HG03108 (cell line): ENCODE data around the gene CKS1B.

Experiments
- ATAC-seq: cut with Tn5 transposase; IDR thresholded peaks from one replicate; pipeline ENCODE4 v1.9.1; 2021; ENCODE audit warnings: moderate library complexity; ENCODE audit not compliant: unreplicated experiment

The CKS1B gene

DNA sequence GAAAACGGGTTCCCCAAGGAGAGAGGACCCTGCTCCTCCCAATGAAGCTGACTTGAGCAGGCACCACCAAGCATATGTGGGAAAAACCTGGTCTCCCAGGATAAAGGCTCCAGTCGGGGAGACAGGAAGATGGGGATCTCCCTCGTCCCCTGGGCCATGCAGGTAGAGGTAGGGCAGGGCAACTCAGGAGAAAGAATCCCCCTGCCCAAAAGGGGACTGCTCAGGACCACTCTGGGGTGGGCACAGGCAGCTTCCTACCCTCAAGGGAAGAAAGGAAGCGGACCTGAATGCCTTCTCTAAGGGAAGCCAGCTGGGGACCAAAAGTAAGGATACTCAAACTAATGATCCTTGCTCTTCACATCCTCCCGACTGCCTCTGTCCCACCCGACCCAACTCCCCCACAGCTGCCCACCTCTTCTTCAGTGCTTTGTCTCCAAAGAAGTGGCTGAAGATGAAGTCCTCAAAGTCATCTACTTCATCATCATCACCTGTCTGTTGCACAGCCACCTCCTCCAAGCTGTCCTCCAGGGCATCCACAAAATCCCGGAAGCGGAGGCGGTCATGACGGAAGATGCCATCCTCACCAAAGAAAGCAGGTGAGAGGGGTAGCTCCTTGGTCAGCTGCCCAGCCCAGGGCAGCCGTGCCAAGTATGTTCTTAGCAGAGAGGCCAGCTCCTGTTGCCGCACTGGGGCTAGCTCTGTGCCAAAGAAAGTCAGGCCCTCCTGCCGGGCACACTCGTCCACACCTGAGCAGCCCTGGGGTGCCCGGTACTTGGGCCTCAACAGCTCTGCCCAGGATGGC lies 29.1 kb upstream of the CKS1B start:
- ATAC-seq = no peak

DNA sequence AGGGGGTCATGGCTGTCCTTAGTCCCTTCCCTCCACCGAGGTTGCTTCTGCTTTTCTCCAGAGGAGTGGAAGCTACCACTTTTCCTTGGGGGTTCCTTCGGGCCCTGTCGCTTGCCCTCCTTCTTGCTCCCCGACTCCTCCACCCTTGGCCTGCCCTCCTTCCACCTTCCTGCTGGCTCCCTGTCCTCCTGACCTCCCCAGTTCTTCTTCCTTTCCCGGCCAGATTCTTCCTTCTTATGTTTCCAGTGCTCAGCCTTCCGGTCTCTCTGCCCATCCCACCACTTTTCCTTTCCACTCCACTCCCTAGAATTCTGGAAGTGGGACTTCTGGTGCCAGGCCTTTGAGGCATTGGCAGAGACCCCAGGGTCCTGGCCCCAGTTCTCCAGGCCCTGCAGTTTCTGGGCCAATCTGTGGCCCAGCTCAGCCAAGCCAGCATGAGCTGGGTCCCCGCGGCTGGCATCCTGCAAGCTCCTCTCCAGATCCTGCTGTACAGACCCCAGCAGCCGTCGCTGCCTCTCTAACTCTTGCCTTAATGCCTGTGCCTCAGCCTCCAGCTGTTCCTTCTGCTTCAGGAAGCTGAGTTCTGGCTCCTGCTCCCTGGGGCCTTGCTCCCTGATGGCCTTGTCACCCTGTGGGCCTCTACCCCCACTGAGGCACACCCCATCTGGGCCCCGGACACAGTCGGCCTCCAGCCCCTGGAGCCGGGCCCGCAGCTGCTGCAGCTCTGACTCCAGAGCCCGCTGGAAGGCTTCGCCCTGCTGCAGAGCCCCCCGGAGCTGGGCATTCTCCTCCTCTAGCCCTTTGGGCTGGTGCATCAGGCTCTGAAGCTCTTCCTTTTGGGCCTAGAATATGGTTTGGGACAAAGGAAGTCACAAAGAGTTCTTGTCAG lies 28.3 kb upstream of the CKS1B start:
- no peak for ATAC-seq

DNA sequence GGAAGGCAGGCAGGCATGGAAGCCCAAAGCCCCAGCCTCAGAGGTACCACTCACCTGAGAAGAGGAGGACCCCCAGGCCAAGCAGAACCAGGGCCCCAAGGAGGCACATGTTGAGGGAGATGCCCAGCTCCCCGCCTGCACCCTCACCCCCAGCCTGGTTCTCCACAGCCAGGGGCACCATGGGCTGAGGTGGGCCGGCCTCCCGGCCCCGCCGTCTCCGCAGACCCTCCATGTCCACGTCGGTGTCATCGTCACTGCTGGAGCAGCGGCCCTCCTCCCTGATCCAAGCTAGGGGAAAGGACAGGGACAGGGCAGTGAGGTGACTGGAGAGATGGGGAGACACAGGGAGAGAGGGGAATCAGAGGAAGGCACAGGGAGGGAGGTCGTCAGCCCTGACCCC lies 26.4 kb upstream of the CKS1B start:
- ATAC-seq = no peak

DNA sequence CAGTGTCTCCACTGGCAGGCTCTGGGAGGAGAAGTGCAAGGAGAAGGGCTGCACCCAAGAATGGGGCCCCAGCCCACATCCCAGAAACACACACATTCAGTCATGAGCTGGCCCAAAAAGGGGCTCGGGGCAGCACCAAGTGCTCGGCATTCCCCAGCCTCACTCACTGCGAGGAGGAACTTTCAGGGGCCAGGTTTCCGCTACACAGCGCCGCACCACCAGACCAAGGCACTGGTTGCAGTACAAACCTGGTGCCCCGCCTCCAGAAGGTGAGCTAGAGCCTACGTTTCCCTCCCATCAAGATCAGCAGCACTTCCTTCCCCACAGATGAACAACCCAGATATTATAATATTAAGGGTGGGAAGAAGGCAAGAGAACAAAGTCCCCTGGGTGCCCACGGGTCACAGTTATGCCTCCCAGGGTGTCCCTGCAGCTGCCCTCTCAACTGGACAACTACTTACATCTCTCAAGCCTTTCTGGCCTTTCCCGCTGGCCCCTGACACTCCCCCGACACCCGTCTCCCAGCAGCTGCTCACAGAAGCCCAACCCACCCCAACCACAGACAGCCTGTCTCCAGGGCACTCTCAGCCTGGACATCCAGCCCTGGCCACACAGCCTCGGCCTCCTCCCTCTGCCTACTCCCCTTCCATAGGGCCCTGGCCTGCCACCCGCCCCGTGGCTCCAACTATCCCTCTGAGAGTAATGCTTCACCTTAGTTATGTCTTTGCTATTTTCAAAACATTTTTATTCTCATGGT lies 22.4 kb upstream of the CKS1B start:
- no peak for ATAC-seq

DNA sequence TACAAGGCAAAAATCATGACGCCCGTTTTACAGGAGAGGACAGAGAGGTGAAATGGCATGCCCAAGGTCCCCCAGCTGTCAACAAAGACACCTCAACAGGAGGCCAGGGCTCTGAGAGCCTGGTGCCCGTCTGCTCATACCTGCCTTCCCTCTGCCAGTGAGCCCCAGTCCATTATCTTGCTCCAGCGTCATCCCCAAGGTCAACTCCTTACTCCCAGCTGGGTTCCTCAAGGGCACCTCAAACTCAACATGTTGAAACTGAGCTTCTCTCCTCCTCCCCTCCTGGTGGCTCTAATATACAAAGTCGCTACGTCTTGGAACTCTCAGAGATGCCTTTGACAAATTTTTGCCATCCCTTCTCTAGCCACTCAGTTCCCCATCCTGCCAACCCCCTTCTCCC lies 21.8 kb upstream of the CKS1B start:
- ATAC-seq = no peak

DNA sequence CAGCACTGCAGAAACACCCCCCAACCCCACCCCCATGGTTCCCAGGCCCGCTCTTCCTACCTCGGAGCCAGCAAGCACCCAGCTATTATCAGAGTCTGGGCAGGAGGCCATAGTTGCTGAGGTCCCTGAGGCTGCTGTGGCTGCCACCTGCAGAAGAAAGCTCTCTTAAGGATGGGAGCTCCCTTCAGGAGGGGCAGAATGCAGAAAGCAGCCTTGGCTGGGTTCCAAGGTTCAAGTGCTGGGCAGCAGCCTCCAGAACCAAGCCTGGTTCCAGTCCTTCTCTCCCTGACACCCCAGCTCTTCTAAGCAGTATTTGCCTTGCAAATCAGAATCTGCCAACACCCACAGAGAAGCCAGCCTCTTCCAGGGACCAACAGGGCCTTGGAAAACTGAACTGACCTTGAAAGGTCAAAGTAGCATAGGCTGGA lies 20.9 kb upstream of the CKS1B start:
- ATAC-seq = no peak

DNA sequence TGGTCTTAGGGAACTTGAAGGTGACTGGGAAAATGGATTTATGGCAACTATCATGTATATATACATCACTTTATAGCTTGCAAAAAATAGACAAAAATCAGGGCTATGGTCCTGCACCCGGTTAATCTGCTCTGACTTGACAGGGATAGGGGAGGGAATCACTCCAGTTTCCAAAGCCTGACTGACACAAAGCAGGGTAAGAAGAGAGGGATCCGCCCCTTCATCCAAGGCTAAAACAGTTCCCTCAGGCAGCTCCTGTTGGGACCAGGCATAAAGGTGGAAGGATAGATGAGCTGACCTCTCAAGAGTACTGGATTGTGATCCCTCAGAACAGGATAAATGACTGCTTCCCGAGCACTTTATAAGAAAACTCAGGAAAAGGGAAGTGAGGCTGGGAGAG lies 19.9 kb upstream of the CKS1B start:
- ATAC-seq = no peak

DNA sequence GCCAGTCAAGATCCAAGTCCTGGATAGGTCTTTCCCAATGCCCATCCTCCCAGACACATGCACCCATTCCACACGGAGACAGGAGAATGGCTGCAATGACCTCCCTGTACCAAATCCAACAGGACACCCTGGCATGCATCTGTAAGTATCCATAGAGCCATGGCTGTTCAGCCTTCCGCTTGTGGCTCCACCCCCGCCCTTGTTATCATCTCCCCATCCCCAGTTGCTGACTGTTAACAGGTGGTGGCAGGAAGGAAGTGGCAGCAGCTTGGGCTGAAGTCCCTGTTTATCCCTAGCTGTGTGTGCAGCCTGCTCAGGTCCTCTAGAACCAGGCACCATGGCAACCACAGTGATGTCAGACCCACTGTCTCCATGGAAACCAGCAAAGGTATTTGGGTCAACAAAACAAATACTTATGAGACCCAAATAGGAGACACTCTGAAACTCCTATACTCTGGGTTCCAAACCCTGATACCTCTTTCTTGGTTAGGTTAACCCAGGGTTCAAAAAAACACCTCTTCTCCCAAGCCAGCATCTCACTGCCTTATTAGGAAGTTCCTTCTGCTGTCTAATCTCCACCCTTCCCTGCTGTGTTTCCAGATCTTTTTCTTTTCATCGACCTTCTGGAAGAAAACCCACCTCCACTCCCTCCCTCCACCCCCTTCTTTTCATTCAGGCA lies 19.3 kb upstream of the CKS1B start:
- ATAC-seq = peak; percentile 62

DNA sequence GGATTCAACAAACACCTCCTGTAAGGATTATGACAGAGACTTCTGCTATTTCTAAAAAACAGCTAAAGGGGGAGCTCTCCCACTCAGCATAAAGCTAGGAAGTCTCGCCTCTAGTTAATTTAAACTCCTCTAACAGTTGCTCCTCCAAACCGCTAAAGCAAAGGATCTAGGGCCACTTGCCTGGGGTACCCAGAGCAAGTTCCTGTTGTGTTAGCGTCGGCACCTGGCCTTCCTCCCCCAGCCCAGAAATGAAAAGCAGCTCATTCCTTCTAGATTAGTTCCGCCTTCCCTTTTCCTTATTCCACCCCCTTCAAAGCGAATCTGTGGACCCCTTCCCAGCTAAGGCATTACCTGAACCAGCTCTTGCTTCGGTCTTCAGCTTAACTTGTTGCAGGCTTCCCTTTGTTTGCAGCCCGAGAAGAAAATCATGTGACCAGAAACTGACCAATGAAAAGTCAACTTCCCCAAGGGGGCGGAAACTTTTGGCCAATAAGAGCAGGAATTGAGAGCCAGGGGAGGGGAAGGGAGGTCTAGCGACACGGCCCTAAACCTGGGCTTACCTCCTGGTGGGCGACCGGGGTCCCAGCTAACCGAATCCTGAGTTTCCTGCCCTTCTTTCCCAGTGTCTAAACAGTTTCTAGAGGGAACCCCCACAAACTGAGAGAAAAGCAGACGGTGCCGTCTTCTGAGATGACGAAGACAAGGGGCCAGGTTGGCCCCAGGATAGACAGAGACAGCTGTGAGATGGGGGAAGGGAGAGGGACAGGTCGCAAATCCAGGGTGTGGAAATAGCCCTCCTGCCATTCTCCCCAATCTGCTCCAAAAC lies 18.6 kb upstream of the CKS1B start, which contains the start of gene PBXIP1:
Gene PBXIP1, minus strand, starts transcription at position 382 of the 826 bp plus-strand sequence. CDS start 2,378 bp downstream, outside the sequence.
- ATAC-seq = peak; percentile 2

DNA sequence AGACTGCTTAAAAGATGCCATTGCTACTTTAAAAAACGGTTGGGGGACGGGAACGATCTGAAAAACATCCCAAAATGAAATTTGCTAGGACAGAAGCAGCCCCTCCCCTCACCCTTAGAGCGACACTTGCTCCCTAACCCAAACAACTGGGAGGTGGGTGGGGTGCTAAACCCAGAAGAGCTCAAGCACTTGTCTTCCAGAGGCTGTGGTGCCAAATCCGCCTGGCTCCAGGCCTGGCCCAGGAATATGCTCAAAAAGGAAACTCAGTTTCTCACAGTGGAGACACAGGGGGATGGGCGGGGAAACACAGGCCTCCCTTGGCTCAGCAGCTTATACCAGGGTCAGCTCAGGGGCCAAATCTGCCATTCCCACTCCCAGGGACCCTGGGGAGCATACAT lies 17.9 kb upstream of the CKS1B start:
- ATAC-seq = no peak

DNA sequence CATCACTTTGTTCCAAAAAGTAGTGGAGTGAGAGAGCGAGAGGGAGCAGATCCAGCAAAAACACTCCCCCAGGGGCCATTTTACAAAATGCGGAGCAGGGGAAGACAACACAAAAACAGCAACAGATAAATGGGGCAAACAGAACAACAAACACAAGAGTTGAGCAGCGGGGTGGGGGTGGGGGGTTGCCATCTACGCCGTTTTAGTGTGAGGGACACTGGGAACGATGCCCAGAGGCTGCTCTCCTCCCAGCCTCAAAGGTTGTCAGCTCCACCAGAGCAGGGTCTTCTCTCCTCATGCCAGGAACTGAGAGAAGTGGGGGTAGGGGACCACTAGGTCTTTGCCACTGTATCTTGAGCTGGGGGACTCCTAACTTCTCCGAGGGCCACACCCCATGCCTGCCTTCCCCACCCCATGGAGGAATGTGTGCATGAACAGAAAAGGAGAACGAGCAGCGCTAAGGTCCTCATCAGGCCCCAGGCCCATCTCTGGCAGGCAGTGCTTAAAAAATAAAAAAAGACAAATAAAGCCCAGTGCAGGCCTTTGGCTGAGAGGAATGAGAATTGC lies 17.3 kb upstream of the CKS1B start:
- ATAC-seq = no peak

DNA sequence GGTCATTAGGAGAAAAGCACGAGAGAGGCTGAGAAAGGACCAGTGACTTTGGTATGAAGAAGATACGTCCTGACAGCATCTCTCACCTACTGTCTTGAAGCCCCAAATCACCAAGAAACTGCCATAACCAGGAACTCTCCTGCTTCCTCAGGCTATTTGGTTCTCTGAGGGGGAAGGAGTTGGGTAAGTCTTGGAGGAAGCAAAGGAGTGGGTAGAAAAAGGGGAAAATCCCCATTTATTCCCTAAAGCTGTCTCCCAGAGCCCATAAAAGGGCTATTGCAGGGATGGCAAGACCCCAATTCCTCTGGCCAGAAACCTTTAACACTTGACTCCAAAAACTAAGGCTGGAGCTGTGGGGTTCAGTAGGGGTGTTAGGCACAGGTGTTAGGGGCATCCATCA lies 16.4 kb upstream of the CKS1B start:
- ATAC-seq = no peak

DNA sequence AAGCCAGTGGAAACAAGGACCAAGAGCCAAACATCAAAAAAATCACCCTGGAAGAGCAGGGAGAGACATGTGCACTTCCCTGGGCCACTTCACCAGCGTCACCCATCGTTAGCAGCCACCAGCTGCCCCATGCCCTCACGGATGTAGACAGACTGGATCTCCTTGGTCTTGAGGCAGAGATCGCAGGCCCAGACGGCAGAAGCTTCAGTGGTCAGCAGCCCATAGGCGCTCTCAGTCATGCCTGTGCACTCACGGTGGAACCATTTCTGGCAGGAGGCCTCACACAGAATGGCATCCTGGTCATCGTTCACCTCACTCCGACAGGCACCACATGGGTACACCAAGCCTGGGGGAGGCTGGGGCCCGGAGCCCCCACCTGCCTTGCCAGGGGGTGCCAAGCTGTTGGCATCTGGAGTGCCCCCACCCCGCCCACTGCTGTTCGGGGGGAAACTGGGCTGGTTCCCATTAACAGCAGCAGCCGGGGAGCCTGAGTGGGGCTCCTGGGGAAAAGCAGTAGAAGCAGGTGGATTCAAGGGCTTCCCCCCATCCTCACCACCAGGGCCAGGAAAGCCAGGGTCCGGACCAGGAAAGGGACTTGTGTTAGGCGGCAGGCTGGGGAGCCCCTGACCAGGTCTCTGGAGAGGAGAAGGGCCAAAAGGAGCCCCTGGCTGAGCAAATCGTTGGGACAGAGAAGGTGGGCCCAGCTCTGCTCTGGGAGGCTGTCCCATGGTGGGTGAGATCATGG lies 15.6 kb upstream of the CKS1B start:
- no peak for ATAC-seq

DNA sequence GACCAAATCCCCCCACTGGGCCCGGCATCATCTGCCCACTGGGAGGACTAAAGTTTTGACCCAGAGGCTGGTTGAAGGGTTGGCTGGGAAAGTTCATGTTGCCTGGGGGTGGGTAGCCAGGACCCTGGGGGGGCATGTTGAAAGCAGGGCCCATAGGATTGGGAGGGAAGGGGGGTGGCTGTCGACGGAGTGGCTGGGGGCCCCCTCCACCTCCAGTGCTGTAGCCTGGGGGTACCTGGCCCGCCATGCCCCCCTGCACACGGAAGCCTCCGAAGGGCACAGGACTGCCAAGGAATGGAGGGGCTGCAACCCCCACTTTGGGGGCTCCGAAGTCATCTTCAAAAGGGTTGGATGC lies 15.1 kb upstream of the CKS1B start:
- no peak for ATAC-seq

DNA sequence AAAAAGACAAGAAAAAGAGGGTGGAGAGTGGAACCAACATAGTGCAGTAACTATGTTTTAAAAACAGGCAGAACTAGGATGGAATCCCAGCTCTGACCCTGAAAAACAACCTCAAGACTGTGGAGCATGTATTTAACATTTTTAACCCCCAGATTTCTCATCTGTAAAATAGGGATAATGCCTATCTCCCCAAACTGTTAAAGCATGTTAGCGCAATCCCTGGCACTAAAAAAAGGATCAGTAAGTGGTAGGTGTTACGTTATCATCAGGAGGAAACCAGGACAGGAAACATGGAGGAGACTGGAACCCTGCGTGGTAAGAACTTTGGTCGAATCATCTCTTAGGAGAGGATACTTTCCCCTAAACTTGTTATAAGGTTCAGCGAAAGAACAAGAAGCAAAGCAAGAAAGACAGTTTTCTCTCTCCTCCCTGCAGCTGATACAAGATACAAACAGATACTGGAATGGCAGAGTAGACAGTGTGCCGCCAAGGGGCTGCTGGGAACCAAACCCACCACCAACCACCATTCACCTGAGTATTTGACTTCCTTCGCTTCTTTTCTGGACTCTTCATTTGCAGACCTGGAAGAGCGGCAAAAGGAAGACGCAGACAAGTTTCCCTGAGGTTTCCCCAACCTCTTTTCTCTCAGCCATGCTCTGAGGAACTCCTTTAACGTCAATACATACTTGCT lies 13.9 kb upstream of the CKS1B start:
- no peak for ATAC-seq

DNA sequence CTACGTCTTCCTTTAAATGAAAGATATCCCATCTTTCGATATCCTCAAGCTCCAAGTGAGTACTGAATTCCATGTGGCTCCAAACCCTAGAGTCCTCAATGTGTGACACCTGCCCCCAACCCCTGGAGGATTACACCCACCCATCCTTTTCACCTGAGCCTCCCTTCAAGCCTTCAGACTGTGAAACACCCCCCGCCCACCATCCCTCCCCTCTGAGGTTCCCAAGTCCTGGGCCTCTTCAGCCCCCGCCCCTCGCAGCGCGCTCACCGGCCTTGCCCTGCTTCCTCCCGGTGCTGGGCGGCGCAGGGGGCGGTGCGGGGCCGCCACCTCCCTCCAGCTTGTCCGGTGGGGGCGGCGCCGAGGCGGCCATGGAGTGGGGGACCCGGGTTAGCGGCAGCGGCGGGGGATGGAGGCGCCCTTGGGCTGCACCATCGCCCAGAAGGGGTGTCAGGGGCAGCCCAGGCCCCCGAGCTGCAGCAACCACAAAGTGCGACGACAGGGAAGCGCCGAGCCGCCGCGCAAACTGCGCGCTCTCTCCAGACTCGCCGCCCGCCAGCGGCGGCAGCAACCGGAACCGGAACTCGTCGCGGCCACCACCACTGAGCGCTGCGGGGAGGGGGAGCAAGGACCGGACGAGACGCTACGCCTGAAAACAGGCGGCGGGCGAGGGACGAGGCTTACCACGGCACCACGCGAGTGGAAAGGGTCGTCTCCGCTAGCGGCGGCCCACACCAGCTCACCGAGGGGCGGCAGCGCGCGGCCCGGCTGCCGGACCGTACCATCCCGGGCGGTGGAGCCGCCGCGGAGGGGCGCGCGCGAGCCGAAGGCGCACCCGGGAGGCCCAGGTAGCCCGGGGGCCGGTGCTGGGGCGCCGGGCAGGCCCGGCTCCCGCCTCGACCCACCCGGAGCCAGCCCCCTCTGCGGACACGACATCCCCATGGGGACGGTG lies 13.0 kb upstream of the CKS1B start, which contains the start of gene PYGO2:
Gene PYGO2, minus strand, starts transcription at position 576 of the 949 bp plus-strand sequence. Its CDS starts 206 bp downstream, at position 370.
- ATAC-seq = peak; percentile 65

DNA sequence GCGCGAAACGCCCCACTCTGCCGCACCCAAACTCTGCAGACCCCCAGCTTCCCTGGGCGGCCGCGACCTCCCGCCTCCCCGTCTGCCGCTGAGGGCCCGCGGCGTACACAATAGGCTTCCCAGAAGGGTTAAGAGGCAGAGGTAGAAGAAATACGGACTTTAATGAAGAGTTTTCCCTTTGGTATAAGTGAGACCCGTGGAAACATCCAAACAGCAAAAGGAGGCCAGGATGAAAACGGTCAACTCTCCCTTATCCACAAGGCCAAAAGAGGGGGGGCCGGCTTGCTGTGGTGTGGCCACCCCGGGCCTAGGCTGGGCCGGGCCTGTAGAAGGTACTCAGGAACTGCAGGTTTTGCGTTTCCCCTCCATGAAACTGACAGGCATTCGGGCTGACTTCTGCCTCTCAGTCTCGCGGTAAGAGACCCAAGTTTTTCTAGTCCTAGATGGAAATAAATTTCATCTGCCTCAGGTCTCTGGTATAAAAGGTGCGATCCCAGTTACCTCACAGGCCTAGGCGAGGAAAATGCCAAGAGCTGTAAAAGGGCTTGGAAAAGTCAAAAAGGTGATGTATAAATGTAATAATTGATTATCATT lies 12.2 kb upstream of the CKS1B start:
- no peak for ATAC-seq
